ENCODE measurements around the gene CREM.

DNA sequence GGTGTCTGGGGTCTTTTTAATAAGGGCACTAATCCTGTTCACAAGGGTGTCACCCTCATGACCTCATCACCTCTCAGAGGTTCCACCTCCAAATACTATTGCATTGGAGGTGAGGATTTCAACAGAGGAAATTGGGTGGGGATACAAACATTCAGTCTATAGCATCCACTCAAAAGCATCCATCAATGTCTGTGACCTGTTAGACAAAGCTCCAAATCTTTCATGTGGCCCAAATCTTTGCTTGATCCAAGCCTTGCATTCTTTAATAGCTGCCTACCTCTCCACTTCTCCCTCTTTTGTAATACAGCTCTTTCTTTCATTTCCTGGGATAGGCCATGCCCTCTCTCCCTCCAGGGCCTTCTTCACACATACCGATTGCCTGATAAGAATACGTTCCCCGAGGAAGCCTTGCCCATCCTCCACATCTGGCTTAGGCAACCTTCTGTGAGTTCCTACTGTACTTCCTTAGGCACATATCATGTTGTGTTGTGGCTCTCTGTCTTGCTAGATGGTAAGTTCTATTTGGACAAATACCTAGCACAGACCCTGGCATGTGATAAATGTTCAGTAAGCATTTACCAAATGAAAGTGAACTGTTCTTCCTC, 66.1 kb downstream of the CREM start:
- TF ChIP-seq, protein P1, sequence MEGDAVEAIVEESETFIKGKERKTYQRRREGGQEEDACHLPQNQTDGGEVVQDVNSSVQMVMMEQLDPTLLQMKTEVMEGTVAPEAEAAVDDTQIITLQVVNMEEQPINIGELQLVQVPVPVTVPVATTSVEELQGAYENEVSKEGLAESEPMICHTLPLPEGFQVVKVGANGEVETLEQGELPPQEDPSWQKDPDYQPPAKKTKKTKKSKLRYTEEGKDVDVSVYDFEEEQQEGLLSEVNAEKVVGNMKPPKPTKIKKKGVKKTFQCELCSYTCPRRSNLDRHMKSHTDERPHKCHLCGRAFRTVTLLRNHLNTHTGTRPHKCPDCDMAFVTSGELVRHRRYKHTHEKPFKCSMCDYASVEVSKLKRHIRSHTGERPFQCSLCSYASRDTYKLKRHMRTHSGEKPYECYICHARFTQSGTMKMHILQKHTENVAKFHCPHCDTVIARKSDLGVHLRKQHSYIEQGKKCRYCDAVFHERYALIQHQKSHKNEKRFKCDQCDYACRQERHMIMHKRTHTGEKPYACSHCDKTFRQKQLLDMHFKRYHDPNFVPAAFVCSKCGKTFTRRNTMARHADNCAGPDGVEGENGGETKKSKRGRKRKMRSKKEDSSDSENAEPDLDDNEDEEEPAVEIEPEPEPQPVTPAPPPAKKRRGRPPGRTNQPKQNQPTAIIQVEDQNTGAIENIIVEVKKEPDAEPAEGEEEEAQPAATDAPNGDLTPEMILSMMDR (IDR thresholded peaks at IDR 0.05; ENCODE audit: low read depth, low read length), result no peak
- TF ChIP-seq EZH2phosphoT487 (IDR thresholded peaks at IDR 0.05; ENCODE audit: low read depth), result no peak

Measured in OCI-LY3 (cell line).